Muscle of back (tissue), 10 donors: ENCODE measurements around the gene ZNF770. TPM values are rescaled to one million over a fixed set of nuclear protein-coding genes. Genes with fewer than 3 reads are reported as not detected.

Source experiments
- polyA plus RNA-seq, 10 donors: library from polyadenylated mRNA; unstranded; fragments of 120-200 nt; gene quantifications; one replicate each; pipeline ENCODE4 v1.2.1, GENCODE V29; 2013; ENCODE audit not compliant: insufficient read length in 10 of 10

The ZNF770 gene
- polyA plus RNA-seq, 10 donors: 18.0 to 38.8 (median 25.1) TPM

Other genes with a start within 250 kb of the ZNF770 start
- gene GJD2, start 233.3 kb downstream of the ZNF770 start, polyA plus RNA-seq: 1 to 10 TPM in 9 of 10 donors, under 1 TPM in 1; 0.14 to 8.9 (median 3.9) TPM
- over 10,000 TPM in 3 of 10 donors, 1,000 to 10,000 TPM in 7; 5,325 to 10,381 (median 8,628) TPM for gene ACTC1, start 192.7 kb downstream of the ZNF770 start, polyA plus RNA-seq
- gene AQR, start 18.5 kb downstream of the ZNF770 start, polyA plus RNA-seq: 10 to 100 TPM; 14.2 to 25.6 (median 22.3) TPM
- gene NANOGP8, start 97.0 kb upstream of the ZNF770 start, polyA plus RNA-seq: under 1 TPM in 3 of 10 donors, not detected in 7; 0.19 to 0.39 (median 0.34) TPM